ENCODE results near the gene PIP4K2B.

- TF ChIP-seq ZNF274 (IDR thresholded peaks at IDR 0.05; ENCODE audit: low read depth, low read length), result no peak
- TF ChIP-seq SUZ12 (IDR thresholded peaks at IDR 0.05; ENCODE audit: extremely low read depth, insufficient read depth, insufficient read length), result no peak
- no peak for TF ChIP-seq YY1 (IDR thresholded peaks at IDR 0.05; ENCODE audit: insufficient read depth, insufficient read length)
Observed at GRCh38 chr17:38844261-38844757, 45.0 kb upstream of the PIP4K2B start.
